GM19043 (cell line): ENCODE data around the gene C1orf198.
"Not testable (repeated sequence)": the region's sequence is repeated elsewhere in the genome, so short reads cannot be mapped to it uniquely, and the experiment has no call there.

ENCODE experiments used
- ATAC-seq: cut with Tn5 transposase; IDR thresholded peaks from one replicate; pipeline ENCODE4 v1.9.1; 2021; ENCODE audit warnings: low read depth; ENCODE audit not compliant: unreplicated experiment

C1orf198 gene

GRCh38 chr1:230861970-230862595 lies 6.2 kb downstream of the C1orf198 start:
- ATAC-seq, result no peak

DNA sequence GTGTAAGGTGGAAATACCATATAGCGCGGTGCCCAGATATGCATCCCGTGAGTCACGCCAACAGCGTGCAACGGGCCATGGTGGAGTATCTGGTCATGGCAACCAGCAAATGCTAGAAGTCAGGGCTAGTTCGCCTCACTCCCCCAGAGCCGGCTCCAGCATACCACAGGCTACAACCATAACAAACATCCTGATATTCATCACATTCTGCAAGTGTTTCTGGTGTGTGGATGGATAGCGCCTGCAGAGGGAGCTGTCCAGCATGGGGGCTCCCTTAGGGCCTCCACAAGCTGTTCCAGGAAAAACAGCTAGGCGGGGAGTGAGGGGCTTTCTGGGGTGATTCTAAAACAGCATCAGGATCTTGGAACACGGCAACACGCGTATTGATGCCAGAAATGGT lies 6.8 kb downstream of the C1orf198 start:
- ATAC-seq, result no peak

DNA sequence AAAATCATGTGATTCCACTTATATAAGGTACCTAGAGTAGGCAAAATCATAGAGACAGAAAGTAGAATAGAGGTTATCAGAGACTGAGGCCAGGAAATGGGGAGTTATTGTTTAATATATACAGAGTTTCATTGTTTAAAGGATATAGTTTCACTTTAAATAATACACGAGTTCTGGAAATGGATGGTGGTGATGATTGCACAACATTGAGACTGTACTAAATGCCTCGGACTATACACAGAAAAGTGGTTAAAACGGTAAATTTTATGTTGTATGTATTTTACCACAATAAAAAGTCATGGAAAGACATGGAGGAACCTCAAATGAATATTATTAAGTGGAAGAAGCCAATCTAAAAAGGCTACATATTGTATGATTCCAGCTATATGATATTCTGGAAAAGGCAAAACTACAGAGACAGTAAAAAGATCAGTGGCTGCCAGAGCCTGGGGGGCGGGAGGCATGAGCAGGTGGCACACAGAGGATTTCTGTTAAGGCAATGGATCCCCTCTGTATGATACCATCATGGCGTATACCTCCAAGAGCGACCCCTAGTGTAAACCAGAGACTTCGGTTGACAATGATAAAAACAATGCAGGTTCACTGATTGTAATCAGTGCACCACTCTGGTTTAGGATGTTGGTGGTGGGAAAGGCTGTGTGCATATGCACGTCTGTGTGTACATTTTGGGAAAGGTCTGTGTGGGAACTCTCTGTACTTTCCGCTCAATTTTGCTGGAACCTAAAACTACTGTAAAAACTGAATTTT lies 7.5 kb downstream of the C1orf198 start:
- no peak for ATAC-seq

GRCh38 chr1:230858918-230859729 lies 9.2 kb downstream of the C1orf198 start:
- no peak for ATAC-seq

DNA sequence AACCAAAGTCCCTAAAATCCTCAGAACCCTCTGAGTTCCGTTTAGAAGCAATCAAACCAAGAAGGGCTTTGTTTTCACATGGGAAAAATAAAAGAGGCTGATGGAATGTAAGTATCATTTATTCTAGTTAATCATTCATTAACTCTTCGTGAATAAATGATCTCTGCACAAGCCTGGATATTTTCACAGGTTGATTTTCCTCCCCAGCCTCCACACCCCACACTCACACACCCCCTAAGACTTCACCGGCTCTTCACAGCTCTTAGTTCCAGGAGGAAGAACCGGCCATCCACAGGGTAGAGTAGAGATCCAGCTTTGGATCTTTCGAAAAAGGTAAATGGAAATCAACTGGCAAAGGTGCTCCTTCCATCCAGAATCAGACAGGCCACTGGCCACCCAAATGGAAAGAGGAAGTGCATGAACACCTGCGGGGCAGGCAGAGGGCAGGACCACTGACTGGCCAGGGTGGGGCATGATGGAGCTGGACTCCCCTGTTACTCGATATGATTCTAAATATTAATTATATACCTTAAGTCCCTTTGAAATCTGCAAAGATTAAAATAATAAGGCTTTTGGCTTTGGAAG lies 10.0 kb downstream of the C1orf198 start:
- no peak for ATAC-seq

DNA sequence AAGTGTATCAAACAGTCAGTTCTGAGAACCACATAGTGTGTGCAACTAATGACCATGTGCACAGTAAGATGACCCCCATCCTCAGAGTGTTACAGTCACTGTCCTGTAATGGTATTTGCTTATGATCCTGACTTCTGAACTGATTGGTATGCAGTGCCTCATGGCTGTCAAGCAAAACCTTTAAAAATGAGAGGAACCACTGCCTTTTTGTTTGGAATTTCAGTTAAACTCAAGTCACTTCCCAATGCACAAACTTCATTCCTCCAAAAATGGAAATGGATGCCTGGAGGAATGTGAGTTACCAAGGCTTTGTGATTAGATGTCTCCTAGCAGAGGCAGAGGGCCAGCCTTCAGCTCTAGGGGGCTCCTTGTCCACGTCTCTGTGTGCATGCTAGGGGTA lies 10.5 kb downstream of the C1orf198 start:
- ATAC-seq, result no peak

DNA sequence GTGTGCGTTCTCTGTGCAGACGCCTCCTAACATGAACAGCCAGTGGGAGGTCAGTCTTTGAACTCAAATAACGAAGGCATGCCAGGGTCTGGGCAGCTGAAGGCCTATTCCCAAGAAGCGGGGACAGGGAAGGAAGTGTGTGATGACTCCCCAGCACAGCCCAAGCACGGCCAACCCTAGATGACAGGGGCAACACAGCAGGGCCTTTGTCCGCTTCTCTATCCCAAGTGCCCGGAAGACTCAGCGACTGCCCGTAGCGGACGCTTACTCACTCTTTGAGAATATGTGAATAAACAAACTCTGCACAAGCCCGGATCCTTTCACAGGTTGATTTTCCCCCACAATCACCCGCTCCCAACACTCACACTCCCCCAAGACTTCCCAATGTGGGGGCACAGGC lies 11.2 kb downstream of the C1orf198 start:
- no peak for ATAC-seq

DNA sequence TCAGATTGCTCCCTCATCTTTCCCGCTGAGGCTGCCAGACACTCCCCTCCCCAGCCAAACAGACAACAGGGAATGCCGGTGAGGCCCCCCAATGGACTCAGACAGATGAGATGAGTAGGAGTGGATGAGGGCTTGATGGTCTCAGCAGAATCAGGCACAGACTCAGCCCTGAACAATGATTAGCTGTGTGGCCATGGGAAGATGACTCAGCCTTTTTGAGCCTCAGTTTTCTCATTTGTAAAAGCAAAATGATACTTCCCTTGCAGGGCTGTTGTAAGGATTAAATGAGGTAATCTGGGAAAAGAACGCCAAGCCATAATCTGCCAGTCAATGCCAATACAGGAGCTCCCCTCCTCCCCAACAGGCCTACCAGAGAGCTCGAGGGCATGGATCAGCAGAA lies 12.4 kb downstream of the C1orf198 start:
- no peak for ATAC-seq

DNA sequence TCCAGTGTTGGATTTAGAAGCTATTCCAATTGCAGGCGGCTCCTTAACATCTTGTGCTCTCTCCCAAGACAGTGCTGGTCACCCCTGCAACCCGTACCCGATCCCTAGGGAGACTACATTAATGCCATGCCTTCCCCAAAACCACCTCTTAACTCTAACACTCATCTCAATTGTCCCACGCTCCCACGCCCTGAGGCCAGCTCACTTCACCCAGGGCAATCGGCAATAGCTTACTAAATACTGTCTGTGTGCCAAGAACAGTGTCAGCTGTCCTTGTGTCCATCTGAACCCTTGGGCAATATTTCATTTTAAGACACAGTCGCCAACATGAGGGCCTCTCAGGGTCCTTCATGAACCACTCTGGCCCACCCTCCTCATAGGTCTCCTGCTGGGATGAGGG lies 13.9 kb downstream of the C1orf198 start:
- no peak for ATAC-seq

GRCh38 chr1:230853731-230854130 lies 14.6 kb downstream of the C1orf198 start:
- ATAC-seq, result no peak

GRCh38 chr1:230852959-230853358 lies 15.4 kb downstream of the C1orf198 start:
- ATAC-seq, result no peak

- ATAC-seq, result no peak
Measured at GRCh38 chr1:230851291-230851691, 17.0 kb downstream of the C1orf198 start.

DNA sequence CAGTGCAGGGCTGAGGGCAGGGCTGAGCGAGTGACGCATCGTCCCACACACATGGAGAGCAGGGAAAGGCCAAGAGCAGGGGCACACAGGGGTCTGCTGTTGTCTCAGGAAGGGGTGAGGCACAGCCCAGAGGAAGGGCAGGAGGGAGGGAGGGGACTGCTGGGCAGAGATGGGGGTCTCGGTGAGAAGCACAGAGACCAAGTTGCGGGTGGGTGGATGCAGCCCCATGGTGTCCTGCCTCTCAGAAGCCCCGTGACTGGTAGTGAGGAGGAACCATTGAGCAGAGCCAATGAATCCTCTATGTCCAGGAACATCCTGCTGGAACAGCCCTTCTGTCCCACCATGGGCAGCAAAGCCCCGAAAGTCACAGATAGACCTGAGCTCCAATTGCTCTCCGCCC lies 17.8 kb downstream of the C1orf198 start:
- ATAC-seq, result no peak

GRCh38 chr1:230849451-230850224 lies 18.7 kb downstream of the C1orf198 start:
- ATAC-seq, result no peak

DNA sequence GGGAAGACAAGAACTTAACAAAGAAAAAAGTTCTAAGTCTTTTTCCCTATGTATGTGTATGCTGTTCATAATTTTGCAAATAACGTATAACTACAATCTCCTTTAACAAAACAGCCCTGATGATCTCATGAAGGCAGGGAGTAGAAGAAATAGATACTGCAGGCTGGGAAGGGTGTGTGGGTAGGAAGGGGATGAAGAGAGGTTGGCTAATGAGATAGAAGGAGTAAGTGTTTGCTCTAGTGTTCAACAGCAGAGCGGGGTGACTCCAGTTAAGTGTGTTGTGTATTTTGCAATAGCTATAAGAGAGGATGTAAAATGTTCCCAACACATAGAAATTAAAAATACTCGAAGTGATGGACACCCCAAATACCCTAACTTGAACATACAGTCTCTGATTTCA lies 20.1 kb downstream of the C1orf198 start:
- no peak for ATAC-seq

GRCh38 chr1:230845184-230845583 lies 23.1 kb downstream of the C1orf198 start:
- ATAC-seq, result not testable (repeated sequence)

GRCh38 chr1:230844561-230844960 lies 23.8 kb downstream of the C1orf198 start:
- no peak for ATAC-seq

GRCh38 chr1:230843503-230844309 lies 24.6 kb downstream of the C1orf198 start:
- ATAC-seq, result no peak

- no peak for ATAC-seq
Measured at GRCh38 chr1:230842801-230843200, 25.5 kb downstream of the C1orf198 start.

GRCh38 chr1:230839173-230839572 lies 29.1 kb downstream of the C1orf198 start:
- ATAC-seq, result no peak
